ENCODE data around the gene HPD.
"Not testable (repeated sequence)": the region's sequence is repeated elsewhere in the genome, so short reads cannot be mapped to it uniquely, and the experiment has no call there.

HPD gene

DNA sequence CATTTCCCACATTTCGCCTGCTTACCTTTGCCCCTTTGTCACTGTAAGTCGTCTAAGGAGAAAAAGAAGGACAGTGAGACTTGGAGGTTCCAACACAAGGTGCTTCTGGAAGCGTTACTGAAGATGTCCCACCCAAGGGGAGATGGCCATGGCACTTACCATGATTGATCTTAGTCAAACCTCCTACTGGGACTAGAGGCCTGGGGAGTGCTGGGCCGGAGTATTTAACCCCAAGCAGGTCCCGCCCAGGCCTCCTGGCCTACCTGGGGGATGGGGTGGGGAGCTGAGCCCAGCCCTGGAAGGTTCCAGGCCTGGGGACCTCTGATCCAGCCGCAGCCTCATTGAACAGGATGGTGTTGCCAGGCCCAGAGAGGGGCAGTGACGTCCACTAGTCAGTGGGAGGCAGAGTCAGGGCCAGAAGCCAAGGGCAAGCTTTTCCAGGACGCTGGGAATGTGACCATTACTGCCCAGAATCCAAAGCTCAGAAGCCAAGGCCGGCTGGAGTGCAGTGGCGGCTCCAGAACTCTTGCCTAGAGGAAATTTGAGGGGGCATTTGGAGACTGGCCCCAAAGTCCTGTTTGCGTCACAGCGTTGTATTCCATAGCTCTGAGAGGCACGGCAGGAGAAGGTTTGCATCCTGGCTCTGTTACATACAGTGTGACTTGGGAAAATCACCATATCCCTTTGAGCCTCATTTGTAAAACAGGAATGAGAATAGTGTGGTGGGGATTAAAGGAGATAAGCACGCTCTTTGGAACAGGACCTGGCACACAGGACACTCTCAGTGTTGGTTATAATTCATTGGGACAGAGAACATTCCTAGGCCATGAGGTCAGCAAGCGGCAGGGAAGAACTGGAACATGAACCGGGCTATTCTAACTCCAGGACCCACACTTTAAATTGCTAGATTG is at the start of gene HPD:
Gene HPD, minus strand, starts transcription at position 198 of the 911 bp plus-strand sequence. Its CDS starts 36 bp downstream, at position 162.
- no peak for DNase-seq

- DNase-seq: no peak
Observed at GRCh38 chr12:121905746-121906145, 47.1 kb upstream of the HPD start.

DNA sequence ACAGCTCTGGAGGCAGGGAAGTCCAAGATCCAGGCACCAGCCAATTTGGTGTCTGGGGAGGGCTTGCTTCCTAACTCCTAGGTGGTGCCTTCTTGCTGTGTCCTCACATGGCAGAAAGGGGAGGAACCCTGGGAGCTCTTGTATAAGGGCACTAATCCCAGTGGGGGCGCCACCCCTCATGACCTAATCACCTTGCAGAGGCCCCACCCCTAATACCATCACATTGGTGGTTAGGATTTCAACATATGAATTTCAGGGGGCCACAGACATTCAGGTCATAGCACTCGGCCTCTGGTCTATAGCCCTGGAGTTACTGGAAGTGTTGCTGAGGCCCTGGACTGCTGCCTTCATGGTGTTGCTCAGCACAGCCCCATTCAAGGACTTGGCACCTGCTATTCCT is 44.5 kb upstream of the HPD start:
- no peak for DNase-seq

GRCh38 chr12:121899590-121899989 is 40.9 kb upstream of the HPD start:
- no peak for DNase-seq

DNA sequence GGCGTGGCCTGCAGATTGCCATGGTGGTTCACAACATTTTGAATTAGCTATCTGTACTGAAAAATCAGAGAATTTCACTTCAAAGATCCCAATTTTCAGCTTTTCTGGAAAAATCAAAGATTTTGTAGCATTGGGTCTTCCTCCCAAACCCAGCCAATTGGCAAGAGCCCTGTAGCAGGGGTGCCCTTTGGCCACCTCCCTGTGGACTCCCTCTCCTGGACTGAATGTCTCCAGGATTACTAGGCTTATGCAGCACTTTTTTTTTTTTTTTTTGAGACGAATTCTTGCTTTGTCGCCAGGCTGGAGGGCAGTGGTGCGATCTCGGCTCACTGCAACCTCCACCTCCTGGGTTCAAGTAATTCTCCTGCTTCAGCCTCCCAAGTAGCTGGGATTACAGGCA is 39.6 kb upstream of the HPD start:
- no peak for DNase-seq

- DNase-seq: peak in 1 of 3 experiments; percentile 51
Observed at GRCh38 chr12:121894633-121895032, 36.0 kb upstream of the HPD start.

DNA sequence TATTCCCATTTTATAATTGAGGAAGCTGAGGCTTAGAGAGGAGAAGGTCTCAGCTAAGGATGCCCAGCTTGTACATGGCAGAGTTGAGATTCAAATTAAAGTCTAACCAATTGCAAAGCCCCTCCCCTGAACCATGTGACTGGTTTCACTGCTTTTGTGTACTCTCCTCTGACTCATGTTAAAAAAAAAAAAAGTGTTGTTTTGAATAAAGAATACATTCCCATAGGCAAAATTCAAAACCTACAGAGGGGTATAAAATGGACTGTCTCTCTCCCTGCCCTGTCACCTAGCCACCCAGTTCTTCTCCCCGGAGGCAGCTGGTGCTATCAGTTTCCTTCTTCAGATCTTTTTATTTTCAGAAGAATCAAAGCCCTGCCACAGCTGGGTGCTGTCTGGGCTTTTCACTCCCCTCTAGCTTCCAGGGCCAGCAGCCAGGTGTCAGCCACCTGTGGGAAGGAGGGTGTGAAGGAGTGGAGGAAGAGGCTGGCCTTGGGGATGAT is 35.4 kb upstream of the HPD start:
- peak in 2 of 3 experiments; percentile 42 to 75 for DNase-seq

DNA sequence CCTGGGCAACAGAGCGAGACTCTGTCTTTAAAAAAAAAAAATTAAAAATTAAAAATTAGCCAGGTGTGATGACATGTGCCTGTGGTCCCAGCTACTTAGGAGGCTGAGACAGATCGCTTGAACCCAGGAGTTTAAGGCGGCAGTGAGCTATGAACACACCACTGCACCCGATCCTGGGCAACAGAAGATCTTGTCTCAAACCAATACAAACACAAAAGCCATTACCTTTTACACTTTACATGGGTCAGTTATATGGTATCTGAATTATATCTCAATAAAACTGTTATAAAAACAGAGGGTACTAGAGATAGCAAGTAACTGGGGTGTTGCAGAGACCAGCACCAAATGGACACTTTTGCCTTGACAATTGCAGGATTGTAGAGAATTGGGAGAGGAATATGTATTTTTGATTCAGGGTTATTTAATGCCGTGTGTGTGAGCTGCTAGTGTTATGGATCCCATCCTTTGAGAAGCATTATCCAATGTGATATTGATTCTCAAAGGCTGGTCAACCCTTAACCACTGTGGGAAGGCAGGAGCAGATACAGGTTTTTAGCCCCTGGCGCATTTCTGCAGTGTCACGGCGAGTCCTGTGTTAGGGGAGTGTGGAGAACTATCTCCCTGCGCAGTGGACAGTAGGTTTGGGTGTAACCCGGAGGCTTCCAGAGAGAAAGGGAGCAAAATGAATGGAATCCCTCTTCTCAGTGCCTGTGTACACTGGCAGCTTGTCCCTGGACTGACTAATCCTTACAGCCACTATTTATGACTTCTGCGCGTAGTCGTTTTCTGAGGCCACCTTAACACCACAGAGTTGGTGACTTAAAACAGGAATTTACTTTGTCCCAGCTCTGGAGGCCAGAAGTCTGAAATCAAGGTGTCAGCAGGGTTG is 34.3 kb upstream of the HPD start:
- no peak for DNase-seq

- DNase-seq: not testable (repeated sequence)
Observed at GRCh38 chr12:121889661-121890060, 31.0 kb upstream of the HPD start.

DNA sequence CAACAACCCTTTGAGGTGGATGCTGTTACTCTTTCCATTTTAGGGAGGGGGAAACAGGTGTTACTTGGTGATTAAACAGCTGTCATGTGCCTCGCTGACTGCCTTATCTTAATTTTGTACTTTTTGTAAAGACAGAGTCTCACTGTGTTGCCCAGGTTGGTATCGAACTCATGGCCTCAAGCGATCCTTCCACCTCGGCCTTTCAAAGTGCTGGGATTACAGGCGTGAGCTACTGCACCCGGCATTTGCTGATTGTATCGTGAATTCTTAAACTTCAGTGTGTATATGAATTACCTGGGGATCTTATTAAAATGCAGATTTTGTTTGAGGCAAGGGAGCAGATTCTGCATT is 30.6 kb upstream of the HPD start:
- DNase-seq: no peak

- peak; percentile 98 to 99 (median 98) for DNase-seq
Observed at GRCh38 chr12:121888478-121889273, 30.0 kb upstream of the HPD start, which contains the start of gene PSMD9. PSMD9 (plus strand) TSS chr12:121888790; CDS start chr12:121888857, 67 bp downstream.

- no peak for DNase-seq
Observed at GRCh38 chr12:121888083-121888477, 29.4 kb upstream of the HPD start.

DNA sequence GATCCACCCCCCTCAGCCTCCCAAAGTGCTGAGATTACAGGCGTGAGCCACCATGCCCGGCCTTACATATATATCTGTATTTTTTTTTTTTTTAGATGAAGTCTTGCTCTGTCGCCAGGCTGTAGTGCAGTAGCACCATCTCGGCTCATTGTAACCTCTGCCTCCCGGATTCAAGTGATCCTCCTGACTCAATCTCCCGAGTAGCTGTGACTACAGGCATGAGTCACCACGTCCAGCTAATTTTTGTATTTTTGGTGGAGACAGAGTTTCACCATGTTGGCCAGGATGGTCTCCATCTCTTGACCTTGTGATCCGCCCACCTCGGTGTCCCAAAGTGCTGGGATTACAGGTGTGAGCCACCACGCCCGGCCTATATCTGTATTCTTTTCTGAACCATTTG is 26.5 kb upstream of the HPD start:
- DNase-seq: not testable (repeated sequence)

- DNase-seq: peak in 1 of 3 experiments; percentile 31
Observed at GRCh38 chr12:121883315-121883660, 24.6 kb upstream of the HPD start.

- not testable (repeated sequence) for DNase-seq
Observed at GRCh38 chr12:121876080-121876447, 17.4 kb upstream of the HPD start.

GRCh38 chr12:121875582-121875981 is 16.9 kb upstream of the HPD start:
- no peak for DNase-seq

DNA sequence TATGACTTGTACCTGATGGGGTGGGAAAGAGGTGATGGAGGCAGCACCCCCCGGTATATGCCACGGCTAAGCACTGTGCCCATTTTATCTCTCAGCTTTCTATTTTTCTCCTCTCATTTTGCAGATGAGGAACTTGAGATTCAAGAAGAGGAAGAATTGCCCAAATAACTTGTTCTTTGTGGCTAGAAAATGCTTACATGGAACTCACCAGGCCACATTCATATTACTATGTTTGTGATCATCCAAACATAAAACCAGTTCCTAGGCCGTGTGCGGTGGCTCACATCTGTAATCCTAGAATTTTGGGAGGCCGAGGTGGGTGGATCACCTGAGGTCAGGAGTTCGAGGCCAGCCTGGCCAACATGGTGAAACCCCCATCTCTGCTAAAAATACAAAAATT is 15.4 kb upstream of the HPD start:
- DNase-seq: no peak

DNA sequence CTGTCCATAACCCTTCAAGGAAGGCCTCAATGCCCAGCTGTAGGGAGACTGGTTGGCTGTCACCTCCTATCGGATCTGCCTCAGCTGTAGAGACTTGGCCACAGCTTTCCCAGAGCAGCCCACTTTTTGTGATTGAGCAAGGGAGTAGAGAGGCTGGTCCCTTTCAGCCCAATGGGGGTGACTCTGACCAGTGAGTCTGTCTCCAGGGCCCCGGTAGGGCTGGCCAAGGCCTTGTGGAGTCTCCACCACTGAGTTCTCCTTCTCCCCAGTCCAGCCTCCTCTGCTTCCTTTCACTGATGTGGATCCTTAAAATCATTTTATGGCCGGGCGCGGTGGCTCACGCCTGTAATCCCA is 14.5 kb upstream of the HPD start:
- no peak for DNase-seq

- DNase-seq: peak in 1 of 3 experiments; percentile 17
Observed at GRCh38 chr12:121872546-121873215, 14.0 kb upstream of the HPD start.

DNA sequence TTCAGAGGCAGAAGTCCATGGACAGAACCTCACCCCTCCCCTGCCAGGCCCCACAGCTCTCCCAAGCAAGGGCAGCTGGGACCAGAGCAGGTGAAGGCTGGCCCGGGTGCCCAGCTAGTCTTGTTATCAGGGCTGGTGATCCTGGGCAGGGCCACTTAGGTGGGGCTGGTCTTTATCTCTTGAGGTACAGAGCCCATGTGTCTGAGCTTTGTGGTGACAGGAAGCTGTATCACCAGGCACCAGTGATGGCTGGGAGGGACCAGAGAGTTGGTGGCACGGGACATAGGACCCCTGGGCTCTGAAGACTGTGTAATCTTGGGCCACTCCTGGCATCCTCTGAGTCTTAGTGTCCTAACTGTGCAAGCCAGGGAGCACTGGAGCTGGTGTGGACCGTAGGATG is 12.8 kb upstream of the HPD start:
- DNase-seq: no peak

GRCh38 chr12:121869229-121869628 is 10.6 kb upstream of the HPD start:
- DNase-seq: not testable (repeated sequence)

- no peak for DNase-seq
Observed at GRCh38 chr12:121866331-121866730, 7.7 kb upstream of the HPD start.
